ENCODE data around the gene SASS6. TPM values are rescaled to one million over a fixed set of nuclear protein-coding genes. Genes with fewer than 3 reads are reported as not detected.

SASS6 gene
- total RNA-seq, 6 donors from 2014 or later = 1.5 to 4.9 (median 2.3) TPM

DNA sequence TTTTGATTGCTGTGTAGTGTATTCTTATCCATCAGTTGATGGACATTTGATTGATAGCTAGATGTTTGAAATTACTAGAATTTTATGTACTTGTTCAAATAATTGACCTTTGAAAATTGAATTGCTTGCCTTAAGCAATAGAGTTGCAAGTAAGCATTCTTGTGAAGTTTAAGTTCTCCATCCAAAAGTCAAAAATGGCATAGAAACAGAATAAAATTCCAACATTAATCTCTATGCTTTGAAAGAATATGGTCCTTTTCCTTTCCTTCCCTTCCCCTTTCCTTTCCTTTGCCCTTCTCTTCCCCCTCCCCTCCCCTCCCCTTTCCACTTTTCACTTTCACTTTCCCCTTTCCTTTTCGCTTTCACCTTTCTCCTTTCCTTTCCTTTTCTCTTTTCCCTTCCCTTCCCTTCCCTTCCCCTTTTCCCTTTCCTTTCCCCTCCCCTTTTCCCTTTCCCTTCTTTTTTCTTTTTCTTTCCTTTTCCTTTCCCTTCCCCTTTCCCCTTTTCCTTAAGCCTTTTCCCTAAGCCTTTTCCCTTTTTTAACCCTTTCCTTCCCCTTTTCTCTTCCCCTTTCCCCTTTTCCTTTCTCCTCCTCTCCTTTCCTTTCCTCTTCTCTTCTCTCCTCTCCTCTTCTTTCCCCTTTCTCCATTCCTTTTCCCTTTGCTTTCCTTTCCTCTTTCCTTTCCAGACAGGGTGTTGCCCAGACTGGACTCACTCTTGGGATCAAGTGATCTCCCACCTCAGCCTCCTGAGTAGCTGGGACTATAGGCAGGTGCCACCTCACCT is 67.4 kb downstream of the SASS6 start:
- TF ChIP-seq EP300 (IDR thresholded peaks at IDR 0.05) (no peak), POLR2AphosphoS5 (IDR thresholded peaks at IDR 0.05) (no peak), POLR2A (IDR thresholded peaks at IDR 0.05) (no peak)
- TF ChIP-seq, protein P1, sequence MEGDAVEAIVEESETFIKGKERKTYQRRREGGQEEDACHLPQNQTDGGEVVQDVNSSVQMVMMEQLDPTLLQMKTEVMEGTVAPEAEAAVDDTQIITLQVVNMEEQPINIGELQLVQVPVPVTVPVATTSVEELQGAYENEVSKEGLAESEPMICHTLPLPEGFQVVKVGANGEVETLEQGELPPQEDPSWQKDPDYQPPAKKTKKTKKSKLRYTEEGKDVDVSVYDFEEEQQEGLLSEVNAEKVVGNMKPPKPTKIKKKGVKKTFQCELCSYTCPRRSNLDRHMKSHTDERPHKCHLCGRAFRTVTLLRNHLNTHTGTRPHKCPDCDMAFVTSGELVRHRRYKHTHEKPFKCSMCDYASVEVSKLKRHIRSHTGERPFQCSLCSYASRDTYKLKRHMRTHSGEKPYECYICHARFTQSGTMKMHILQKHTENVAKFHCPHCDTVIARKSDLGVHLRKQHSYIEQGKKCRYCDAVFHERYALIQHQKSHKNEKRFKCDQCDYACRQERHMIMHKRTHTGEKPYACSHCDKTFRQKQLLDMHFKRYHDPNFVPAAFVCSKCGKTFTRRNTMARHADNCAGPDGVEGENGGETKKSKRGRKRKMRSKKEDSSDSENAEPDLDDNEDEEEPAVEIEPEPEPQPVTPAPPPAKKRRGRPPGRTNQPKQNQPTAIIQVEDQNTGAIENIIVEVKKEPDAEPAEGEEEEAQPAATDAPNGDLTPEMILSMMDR (IDR thresholded peaks at IDR 0.05) = no peak
- Histone ChIP-seq H3K27ac (peak overlapping the region in 1 of 4 donors; percentile 27), H3K4me3 (no peak overlapping the region), H3K4me1 (peaks cover 0 to 4% (median 0%) of the 10 kb centered on the region in 4 donors), H3K27me3 (no peaks in the 10 kb centered on the region), H3K9me3 (no peaks in the 10 kb centered on the region), H3K36me3 (peaks cover 18 to 91% (median 46%) of the 10 kb centered on the region in 4 donors)
- WGBS, 2 donors = 64 to 78% methylated on average over 1 of the region's 1 CpG
- no peak for ATAC-seq (ENCODE audit: low FRiP score in 2 of 2)
- no peak for DNase-seq

DNA sequence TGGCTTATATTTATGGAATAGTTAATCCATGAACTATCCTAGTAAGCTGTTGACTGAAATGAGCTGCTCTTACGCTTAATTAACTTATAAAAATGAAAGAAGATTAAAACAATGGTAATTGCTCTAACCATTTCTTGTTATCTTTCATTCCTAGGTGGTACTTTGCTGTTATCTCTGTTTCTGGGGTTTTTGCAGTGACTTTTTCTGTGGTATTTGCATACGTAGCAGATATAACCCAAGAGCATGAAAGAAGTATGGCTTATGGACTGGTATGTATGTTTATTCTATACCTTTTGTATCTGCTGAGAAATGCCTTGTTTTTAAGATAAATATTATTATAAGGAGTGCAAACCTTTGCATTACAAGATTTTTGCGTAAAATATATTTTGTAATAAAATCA is 71.0 kb downstream of the SASS6 start:
- ATAC-seq (ENCODE audit: low FRiP score in 2 of 2) (no peak), DNase-seq (no peak)
- Histone ChIP-seq H3K4me1 (peaks cover 0 to 4% (median 0%) of the 10 kb centered on the region in 4 donors), H3K36me3 (peaks cover 2 to 91% (median 28%) of the 10 kb centered on the region in 4 donors), H3K9me3 (no peaks in the 10 kb centered on the region), H3K27me3 (no peaks in the 10 kb centered on the region), H3K27ac (no peak overlapping the region), H3K4me3 (no peak overlapping the region)
- TF ChIP-seq POLR2A (IDR thresholded peaks at IDR 0.05) (no peak), EP300 (IDR thresholded peaks at IDR 0.05) (no peak), POLR2AphosphoS5 (IDR thresholded peaks at IDR 0.05) (no peak)
- TF ChIP-seq, protein P1 (IDR thresholded peaks at IDR 0.05) = no peak
- WGBS, 2 donors = 94 to 98% methylated on average over 3 of the region's 3 CpGs

DNA sequence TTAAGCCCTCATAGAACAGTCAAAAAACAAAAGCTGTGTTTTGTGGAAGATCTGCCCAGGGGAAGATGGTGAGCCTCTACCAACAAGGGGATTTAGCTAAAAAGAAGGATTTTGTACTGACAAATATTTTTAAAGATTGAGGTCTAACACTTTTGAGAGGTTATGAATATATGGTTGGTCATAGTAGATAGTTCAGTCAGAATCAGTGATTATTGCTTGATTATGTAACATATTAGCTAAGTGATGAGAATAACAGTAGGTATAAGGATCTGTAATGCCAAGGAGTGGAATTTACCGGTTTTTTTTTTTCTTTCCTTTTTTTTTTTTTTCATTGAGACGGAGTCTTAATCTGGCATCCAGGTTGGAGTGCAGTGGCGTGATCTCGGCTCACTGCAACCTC is 79.0 kb downstream of the SASS6 start:
- H3K4me1 ChIP-seq = peaks cover 2 to 12% (median 6%) of the 10 kb centered on the region in 4 donors
- ATAC-seq (ENCODE audit: low FRiP score in 2 of 2) = no peak
- H3K9me3 ChIP-seq = no peaks in the 10 kb centered on the region
- peaks cover 0 to 38% (median 4%) of the 10 kb centered on the region in 4 donors for H3K36me3 ChIP-seq
- DNase-seq = no peak
- TF ChIP-seq POLR2A (IDR thresholded peaks at IDR 0.05) = no peak
- TF ChIP-seq, protein P1 (IDR thresholded peaks at IDR 0.05) = no peak
- no peak for TF ChIP-seq POLR2AphosphoS5 (IDR thresholded peaks at IDR 0.05)
- TF ChIP-seq EP300 (IDR thresholded peaks at IDR 0.05) = no peak
- H3K27me3 ChIP-seq = no peaks in the 10 kb centered on the region
- H3K27ac ChIP-seq = no peak overlapping the region
- H3K4me3 ChIP-seq = no peak overlapping the region
- 93 to 94% methylated on average over 4 of the region's 4 CpGs for WGBS, 2 donors

DNA sequence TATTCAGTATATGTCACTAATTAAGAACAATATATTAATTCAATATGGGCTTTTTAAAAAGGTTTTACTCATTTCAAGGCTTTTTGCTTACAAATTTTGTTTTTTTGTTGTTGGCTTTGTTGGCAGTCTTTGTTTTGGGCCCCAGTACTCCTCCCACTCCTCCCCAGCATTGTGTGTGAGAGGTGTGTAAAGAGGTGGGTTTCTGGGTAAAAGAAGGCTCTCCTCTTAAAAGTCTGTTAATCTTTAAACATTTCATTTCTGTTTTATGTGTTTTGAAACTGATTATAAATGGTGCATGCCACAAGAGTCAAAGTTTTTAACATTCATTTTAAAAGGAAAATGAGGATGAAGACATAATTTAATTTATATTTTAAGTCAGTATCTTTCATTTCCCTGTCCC is 79.6 kb downstream of the SASS6 start:
- Histone ChIP-seq H3K27ac (no peak overlapping the region), H3K4me3 (no peak overlapping the region), H3K9me3 (no peaks in the 10 kb centered on the region), H3K4me1 (peaks cover 8 to 18% (median 12%) of the 10 kb centered on the region in 4 donors), H3K27me3 (no peaks in the 10 kb centered on the region), H3K36me3 (peaks cover 0 to 32% (median 4%) of the 10 kb centered on the region in 4 donors)
- ATAC-seq (ENCODE audit: low FRiP score in 2 of 2) (no peak), DNase-seq (no peak)
- TF ChIP-seq POLR2AphosphoS5 (IDR thresholded peaks at IDR 0.05) (no peak), POLR2A (IDR thresholded peaks at IDR 0.05) (no peak), EP300 (IDR thresholded peaks at IDR 0.05) (no peak)
- TF ChIP-seq, protein P1 (IDR thresholded peaks at IDR 0.05) = no peak
